HCT116 (cell line): ENCODE measurements around the gene RASL10A.

ENCODE experiments used
- POLR2A ChIP-seq: IDR thresholded peaks from 2 replicates; pipeline ENCODE4 v1.7.0; 2011; ENCODE audit warnings: borderline replicate concordance; ENCODE audit not compliant: insufficient read depth, insufficient read length; ENCODE audit errors: extremely low read depth
- TF ChIP-seq, protein P1 (sequence below), 3 experiments: fragments of 200-600 bp in 1 of 3; sonication (generic) in 1 of 3; IDR thresholded peaks in 2 of 3; conservative IDR thresholded peaks in 1 of 3; 2 replicates each; pipeline ENCODE4 v1.5.1; 2012 to 2017; ENCODE audit warnings: low read depth in 2 of 3, low read length in 2 of 3, antibody characterized with exemption in 1 of 3, borderline replicate concordance in 1 of 3, control low read depth in 1 of 3, mild to moderate bottlenecking in 1 of 3, mixed read lengths in 1 of 3, mixed run types in 1 of 3, moderate library complexity in 1 of 3; ENCODE audit not compliant: insufficient read depth in 1 of 3

DNA sequence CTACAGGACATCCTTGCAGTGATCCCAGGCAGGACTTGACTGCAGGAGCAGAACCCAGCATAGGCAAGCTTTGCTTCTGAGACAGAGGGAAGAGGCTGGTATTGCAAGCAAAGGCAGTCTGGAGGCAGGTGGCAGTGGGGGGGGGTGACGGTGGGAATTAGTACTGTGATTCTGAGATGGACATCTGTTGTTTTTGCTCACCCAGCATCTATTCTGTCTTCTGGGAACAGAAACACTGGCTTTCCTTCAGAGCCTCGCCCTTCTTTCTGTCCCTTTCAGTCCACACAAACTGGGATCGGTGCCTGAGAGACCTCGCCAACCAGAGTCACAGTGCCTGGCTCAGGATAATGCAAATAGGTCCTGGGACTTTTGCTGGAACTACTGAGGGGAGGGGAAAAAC, 31.2 kb upstream of the RASL10A start:
- TF ChIP-seq, protein P1, sequence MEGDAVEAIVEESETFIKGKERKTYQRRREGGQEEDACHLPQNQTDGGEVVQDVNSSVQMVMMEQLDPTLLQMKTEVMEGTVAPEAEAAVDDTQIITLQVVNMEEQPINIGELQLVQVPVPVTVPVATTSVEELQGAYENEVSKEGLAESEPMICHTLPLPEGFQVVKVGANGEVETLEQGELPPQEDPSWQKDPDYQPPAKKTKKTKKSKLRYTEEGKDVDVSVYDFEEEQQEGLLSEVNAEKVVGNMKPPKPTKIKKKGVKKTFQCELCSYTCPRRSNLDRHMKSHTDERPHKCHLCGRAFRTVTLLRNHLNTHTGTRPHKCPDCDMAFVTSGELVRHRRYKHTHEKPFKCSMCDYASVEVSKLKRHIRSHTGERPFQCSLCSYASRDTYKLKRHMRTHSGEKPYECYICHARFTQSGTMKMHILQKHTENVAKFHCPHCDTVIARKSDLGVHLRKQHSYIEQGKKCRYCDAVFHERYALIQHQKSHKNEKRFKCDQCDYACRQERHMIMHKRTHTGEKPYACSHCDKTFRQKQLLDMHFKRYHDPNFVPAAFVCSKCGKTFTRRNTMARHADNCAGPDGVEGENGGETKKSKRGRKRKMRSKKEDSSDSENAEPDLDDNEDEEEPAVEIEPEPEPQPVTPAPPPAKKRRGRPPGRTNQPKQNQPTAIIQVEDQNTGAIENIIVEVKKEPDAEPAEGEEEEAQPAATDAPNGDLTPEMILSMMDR (IDR thresholded peaks at IDR 0.05 in 2 of 3, conservative IDR thresholded peaks at IDR 0.05 in 1 of 3; ENCODE audit: borderline replicate concordance in 1 of 3, insufficient read depth in 1 of 3, low read depth in 2 of 3, low read length in 2 of 3): no peak
- TF ChIP-seq POLR2A: no peak
